BE2C (cell line): ENCODE results near the gene ERICH6.

Experiments
- DNase-seq: peaks from one replicate; pipeline ENCODE4 v3.0.0-alpha.2; 2020
- H3K27me3 ChIP-seq: fragments of 250-450 bp; sonication (Bioruptor Pico); 2 replicates; pipeline ENCODE4 v1.5.1; 2020; ENCODE audit warnings: mild to moderate bottlenecking
- H3K36me3 ChIP-seq: fragments of 250-450 bp; sonication (Bioruptor Pico); 2 replicates; pipeline ENCODE4 v1.5.1; 2020; ENCODE audit warnings: mild to moderate bottlenecking
- H3K4me1 ChIP-seq: fragments of 250-450 bp; sonication (Bioruptor Pico); 2 replicates; pipeline ENCODE4 v1.5.1; 2020
- H3K4me3 ChIP-seq: 2 replicates; pipeline ENCODE4 v1.5.1; 2011; ENCODE audit warnings: low read depth, low read length
- H3K9me3 ChIP-seq: fragments of 250-450 bp; sonication (Bioruptor Pico); 2 replicates; pipeline ENCODE4 v1.5.1; 2020
- TF ChIP-seq, protein P1 (sequence below): IDR thresholded peaks from 2 replicates; pipeline ENCODE4 v1.5.1; 2012; ENCODE audit warnings: mild to moderate bottlenecking, low read depth, low read length

ERICH6 gene

GRCh38 chr3:150699068-150699639 is 4.6 kb downstream of the ERICH6 start:
- TF ChIP-seq, protein P1, sequence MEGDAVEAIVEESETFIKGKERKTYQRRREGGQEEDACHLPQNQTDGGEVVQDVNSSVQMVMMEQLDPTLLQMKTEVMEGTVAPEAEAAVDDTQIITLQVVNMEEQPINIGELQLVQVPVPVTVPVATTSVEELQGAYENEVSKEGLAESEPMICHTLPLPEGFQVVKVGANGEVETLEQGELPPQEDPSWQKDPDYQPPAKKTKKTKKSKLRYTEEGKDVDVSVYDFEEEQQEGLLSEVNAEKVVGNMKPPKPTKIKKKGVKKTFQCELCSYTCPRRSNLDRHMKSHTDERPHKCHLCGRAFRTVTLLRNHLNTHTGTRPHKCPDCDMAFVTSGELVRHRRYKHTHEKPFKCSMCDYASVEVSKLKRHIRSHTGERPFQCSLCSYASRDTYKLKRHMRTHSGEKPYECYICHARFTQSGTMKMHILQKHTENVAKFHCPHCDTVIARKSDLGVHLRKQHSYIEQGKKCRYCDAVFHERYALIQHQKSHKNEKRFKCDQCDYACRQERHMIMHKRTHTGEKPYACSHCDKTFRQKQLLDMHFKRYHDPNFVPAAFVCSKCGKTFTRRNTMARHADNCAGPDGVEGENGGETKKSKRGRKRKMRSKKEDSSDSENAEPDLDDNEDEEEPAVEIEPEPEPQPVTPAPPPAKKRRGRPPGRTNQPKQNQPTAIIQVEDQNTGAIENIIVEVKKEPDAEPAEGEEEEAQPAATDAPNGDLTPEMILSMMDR: no peak
- no peak overlapping the region for H3K4me3 ChIP-seq
- no peaks in the 10 kb centered on the region for H3K36me3 ChIP-seq
- no peaks in the 10 kb centered on the region for H3K4me1 ChIP-seq
- H3K27me3 ChIP-seq: no peaks in the 10 kb centered on the region
- no peak for DNase-seq
- H3K9me3 ChIP-seq: no peaks in the 10 kb centered on the region

DNA sequence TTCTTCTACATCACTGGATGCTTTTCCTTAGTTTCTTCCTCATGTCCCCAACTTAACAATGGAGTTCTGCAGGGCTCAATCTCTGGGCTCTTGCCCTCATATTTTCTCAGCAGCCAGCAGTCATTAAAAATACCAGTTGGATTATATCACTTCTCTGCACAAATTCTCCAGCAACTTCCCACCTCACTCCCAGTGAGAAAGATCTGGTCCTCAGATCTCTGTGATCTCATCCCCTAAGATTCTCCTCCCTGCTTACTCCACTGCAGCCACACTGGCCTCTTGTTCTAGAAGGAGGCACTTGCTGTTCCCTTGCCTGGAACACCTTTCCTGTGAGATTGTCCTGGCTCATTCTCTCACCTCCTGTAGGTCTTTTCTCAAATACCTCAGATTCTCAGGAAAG is 6.1 kb downstream of the ERICH6 start:
- no peak for DNase-seq
- Histone ChIP-seq H3K4me1 (no peaks in the 10 kb centered on the region), H3K9me3 (no peaks in the 10 kb centered on the region), H3K4me3 (no peak overlapping the region), H3K27me3 (no peaks in the 10 kb centered on the region), H3K36me3 (no peaks in the 10 kb centered on the region)
- TF ChIP-seq, protein P1: no peak

- Histone ChIP-seq H3K4me3 (no peak overlapping the region), H3K4me1 (no peaks in the 10 kb centered on the region), H3K9me3 (no peaks in the 10 kb centered on the region), H3K27me3 (peaks cover 6% of the 10 kb centered on the region), H3K36me3 (no peaks in the 10 kb centered on the region)
- TF ChIP-seq, protein P1: no peak
- no peak for DNase-seq
Measured at GRCh38 chr3:150691414-150692040, 12.2 kb downstream of the ERICH6 start.

DNA sequence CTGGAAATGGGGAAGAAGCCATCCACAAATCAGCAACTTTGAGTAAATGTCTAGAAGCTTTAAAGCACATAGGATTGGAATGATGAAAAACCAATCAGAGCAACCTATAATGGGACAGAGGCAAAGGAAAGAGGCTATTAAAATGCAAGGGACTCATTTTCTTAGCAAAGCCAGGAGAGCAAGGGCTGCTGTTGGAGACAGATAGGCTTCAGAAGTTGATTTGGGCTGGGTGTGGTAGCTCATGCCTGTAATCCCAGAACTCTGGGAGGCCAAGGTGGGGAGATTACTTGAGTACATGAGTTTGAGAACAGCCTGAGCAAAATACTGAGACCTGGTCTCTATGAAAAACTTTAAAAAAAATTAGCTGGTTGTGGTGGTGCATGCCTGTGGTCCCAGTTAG is 16.1 kb downstream of the ERICH6 start:
- no peaks in the 10 kb centered on the region for H3K9me3 ChIP-seq
- peaks cover 15% of the 10 kb centered on the region for H3K27me3 ChIP-seq
- no peak overlapping the region for H3K4me3 ChIP-seq
- no peak for DNase-seq
- no peaks in the 10 kb centered on the region for H3K36me3 ChIP-seq
- no peaks in the 10 kb centered on the region for H3K4me1 ChIP-seq
- TF ChIP-seq, protein P1: no peak

DNA sequence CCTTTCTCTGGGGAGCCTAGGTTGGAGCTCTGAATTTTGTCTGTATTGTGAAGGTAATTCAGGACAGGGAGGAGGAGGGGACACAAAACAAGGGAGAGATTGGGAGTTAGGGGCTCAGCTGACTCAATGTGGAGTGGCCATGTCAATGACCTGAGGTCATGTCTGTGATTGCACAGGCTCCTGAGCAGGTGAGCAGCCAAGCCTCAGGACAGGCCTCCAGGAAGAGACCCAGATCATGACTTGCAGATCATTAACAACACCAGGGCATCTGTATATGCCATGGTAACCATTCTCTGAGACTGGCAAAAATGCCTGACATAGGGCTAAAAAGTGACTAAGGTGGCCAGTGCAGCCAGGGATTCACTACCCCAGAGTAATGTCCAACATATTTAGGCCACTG is 20.9 kb downstream of the ERICH6 start:
- Histone ChIP-seq H3K4me1 (no peaks in the 10 kb centered on the region), H3K4me3 (no peak overlapping the region), H3K36me3 (no peaks in the 10 kb centered on the region), H3K9me3 (no peaks in the 10 kb centered on the region), H3K27me3 (peaks cover 15% of the 10 kb centered on the region)
- TF ChIP-seq, protein P1: no peak
- DNase-seq: no peak

DNA sequence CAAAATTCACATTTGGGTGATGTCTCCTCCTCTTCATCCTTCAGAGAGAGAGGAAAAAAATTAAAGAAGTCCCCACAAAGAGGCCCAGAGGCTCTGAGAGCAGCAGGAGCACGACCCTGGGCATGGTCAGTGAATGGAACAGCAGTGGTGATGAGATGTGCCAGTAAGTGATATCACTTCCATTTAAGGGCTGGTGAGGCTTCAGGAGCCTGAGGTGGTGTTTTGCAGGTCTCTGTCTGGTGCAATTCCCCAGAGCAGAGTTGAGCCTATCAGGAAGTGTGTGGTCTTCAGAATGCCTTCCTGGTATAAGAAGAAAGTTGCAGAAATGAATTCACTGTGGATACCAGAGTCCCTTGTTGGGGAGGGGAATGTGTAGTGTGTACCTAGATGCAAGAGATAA is 21.4 kb downstream of the ERICH6 start:
- no peaks in the 10 kb centered on the region for H3K36me3 ChIP-seq
- no peak for DNase-seq
- H3K27me3 ChIP-seq: peaks cover 12% of the 10 kb centered on the region
- no peaks in the 10 kb centered on the region for H3K9me3 ChIP-seq
- TF ChIP-seq, protein P1: no peak
- no peaks in the 10 kb centered on the region for H3K4me1 ChIP-seq
- H3K4me3 ChIP-seq: no peak overlapping the region
